ENCODE data around the gene RALY.

The RALY gene

GRCh38 chr20:33990075-33990474, 3.6 kb upstream of the RALY start:
- no peak for DNase-seq

GRCh38 chr20:33991502-33991901, 2.2 kb upstream of the RALY start:
- no peak for DNase-seq

- peak in 1 of 2 experiments; percentile 48 for DNase-seq
These were observed 1.4 kb upstream of the RALY start for GRCh38 chr20:33992145-33992922.

GRCh38 chr20:33992923-33993575, 662 bp upstream of the RALY start:
- peak; percentile 96 for DNase-seq

- peak; percentile 39 to 49 for DNase-seq
These were observed 657 bp downstream of the RALY start for GRCh38 chr20:33994222-33994913.

GRCh38 chr20:33995053-33995831, 1.5 kb downstream of the RALY start:
- peak; percentile 37 to 45 for DNase-seq

GRCh38 chr20:33999025-33999649, 5.4 kb downstream of the RALY start:
- no peak for DNase-seq

- DNase-seq, result no peak
These were observed 7.7 kb downstream of the RALY start for GRCh38 chr20:34001378-34001777.

- DNase-seq, result no peak
These were observed 10.5 kb downstream of the RALY start for GRCh38 chr20:34004227-34004626.

GRCh38 chr20:34004790-34005457, 11.2 kb downstream of the RALY start:
- DNase-seq, result no peak

GRCh38 chr20:34006619-34007018, 12.9 kb downstream of the RALY start:
- DNase-seq, result no peak

GRCh38 chr20:34008477-34008876, 14.8 kb downstream of the RALY start:
- no peak for DNase-seq

GRCh38 chr20:34010405-34010931, 16.8 kb downstream of the RALY start:
- peak; percentile 61 to 62 for DNase-seq

- no peak for DNase-seq
These were observed 17.6 kb downstream of the RALY start for GRCh38 chr20:34011275-34011674.

- no peak for DNase-seq
These were observed 18.6 kb downstream of the RALY start for GRCh38 chr20:34012330-34012729.

- no peak for DNase-seq
These were observed 19.0 kb downstream of the RALY start for GRCh38 chr20:34012735-34013134.

- DNase-seq, result no peak
These were observed 19.8 kb downstream of the RALY start for GRCh38 chr20:34013554-34013953.

GRCh38 chr20:34014878-34015277, 21.2 kb downstream of the RALY start:
- no peak for DNase-seq

- no peak for DNase-seq
These were observed 22.0 kb downstream of the RALY start for GRCh38 chr20:34015401-34016335.

- no peak for DNase-seq
These were observed 23.0 kb downstream of the RALY start for GRCh38 chr20:34016736-34017135.

GRCh38 chr20:34017610-34018009, 23.9 kb downstream of the RALY start:
- DNase-seq, result no peak
